Hematopoietic multipotent progenitor cell treated with erythropoietin and hydrocortisone succinate and interleukin-3 and kit ligand, for 17 days (in vitro differentiated cells): ENCODE results near the gene ATF7IP2.
"Not testable (repeated sequence)": the region's sequence is repeated elsewhere in the genome, so short reads cannot be mapped to it uniquely, and the experiment has no call there.

Source experiments
- DNase-seq: peaks from one replicate; pipeline ENCODE4 v3.0.0-alpha.2; 2015; ENCODE audit warnings: low spot score

ATF7IP2 gene, protein sequence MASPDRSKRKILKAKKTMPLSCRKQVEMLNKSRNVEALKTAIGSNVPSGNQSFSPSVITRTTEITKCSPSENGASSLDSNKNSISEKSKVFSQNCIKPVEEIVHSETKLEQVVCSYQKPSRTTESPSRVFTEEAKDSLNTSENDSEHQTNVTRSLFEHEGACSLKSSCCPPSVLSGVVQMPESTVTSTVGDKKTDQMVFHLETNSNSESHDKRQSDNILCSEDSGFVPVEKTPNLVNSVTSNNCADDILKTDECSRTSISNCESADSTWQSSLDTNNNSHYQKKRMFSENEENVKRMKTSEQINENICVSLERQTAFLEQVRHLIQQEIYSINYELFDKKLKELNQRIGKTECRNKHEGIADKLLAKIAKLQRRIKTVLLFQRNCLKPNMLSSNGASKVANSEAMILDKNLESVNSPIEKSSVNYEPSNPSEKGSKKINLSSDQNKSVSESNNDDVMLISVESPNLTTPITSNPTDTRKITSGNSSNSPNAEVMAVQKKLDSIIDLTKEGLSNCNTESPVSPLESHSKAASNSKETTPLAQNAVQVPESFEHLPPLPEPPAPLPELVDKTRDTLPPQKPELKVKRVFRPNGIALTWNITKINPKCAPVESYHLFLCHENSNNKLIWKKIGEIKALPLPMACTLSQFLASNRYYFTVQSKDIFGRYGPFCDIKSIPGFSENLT

DNA sequence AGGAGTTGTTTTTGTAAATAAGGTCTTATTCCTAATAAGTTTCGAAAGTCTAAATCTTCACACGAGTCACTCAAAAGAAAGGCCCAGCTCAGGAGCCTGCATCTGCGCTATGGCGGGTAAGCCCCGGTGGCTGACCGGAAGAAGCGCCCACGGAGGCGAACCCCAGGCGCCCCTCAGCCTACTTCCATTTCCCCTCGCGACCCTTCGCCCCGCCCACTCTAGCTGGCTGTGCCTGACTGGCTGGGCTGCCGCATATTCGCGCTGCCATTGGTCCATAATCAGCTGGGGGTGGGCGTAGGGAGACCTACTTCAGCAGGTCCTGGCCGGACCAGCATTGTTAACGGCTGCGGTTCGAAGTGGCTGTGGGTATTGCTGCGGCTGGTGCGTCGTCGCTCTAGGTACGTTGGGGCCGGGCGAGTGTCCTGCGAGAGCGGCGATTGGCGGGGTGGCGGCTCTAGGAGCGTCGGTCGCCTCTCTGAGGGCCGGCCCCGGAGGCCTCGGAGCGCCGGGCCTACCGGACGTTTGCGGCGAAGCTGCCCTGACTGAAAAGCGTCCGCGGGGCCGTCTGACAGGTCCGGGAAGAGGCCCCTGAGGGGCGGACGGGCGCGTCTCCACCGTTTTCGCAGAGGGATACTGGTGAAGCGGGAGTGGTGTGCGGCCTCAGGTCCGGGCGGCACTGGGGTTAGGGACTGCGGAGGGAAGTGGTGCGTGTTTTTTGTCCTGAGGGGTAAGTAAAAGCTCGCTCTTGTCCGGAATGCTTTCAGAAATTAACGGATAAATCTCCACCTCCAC, at the start of gene ATF7IP2:
TSS of gene ATF7IP2 (plus strand) at position 337 of the 792 bp plus-strand sequence. CDS start 44,560 bp downstream, outside the sequence.
- peak; percentile 49 for DNase-seq

DNA sequence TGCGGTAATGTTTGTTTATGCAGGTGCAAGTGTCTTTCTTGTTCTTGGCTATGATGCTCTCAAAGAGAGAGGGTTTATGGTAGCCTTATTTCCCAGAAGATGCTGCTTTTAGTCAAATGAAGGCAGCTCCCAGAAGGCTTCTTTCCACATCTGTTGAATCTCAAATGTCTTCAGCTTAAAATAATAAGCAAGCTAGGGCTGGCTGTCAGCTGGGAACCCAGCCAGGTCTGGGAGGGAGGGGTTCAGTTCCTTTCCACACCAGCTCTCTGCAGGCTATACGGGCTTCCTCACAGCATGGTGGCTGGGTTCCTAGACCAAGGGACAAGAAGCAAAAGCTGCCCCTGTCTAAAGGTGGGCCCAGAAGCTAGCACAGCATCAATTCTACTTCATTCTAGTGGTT, 47.4 kb upstream of the ATF7IP2 start:
- DNase-seq: no peak

DNA sequence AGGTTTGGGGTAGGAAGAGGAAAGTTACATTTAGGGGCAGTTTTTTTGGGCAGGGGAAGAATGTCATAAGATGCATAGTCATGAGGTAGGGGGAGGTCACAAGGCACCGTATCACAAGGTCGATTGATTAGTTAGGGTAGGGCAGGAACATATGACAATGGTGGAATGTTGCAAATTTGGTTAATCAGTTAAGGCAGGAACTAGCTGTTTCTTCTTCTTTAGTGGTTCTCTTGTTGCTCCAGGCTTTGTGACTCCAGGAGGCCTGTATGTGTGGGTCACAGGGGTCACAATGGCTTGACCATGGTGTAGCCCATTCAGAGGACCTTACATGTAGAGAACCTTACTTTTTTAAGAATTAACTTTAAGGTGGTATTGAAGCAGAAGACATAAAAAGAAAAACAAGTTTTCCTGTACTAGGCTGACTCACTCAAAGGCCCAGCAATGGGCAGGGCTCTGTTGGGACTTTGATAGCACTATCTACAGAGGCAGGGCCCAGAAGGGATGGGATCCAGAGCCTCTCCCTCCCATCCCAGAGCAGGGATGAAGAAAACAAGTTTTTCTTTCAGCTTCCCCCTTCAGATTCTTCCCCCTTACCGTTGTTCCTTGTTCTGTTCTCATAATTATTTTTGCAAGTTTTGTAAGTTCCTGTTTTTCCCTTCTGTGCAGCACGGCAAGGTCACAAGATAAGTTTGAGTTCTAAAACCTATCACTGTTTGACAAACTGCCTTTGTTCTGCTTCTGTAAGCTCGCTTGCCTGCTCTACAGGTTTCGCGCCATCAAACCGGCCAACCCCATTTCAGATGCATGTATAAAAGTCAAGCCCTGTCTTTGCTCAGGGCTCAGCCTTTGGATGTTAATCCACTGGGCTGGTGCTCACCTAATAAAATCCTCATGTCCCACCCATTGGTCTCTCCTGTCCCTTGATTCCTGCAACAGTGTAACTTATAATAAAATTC, 45.8 kb upstream of the ATF7IP2 start:
- no peak for DNase-seq

DNA sequence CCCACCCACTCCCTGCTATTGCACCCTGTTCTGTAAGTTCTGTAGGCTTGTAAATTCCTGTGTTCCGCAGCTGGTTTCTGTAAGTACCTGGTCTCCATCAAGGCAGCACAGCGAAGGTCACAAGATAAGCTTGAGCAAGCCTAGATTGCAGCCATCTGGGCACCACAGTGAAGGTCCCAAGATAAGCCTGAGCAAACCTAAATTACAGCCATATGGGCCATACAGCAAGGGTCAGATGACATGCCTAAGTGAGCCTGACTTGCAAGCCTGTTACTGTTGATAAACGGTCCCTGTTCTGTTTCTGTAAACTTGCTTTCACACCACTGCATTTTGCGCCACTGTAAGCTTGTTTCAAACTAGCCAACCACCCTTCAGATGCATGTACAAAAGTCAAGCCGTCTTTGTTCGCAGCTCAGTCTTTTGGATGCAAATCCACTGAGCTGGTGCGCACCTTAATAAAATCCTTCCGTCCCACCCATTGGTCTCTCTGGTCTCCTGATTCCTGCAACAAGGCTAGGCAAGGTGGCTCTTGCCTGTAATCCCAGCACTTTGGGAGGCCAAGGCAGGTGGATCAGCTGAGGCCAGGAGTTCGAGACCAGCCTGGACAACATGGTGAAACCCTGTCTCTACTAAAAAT, 42.6 kb upstream of the ATF7IP2 start:
- DNase-seq: no peak

DNA sequence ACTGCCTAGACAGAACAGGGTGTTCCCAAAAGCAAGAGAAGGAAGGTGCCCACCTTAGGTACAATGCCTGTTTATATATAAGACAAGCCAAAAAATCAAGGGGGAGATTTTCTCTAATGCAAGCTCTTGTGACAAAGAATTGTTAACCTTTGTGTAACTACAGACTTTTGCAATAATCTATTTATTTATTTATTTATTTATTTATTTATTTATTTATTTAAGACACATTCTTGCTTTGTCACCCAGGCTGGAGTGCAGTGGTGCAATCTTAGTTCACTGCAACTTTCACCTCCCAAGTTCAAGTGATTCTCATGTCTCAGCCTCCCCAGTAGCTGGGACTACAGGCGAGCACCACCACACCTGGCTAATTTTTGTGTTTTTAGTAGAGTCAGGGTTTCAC, 41.2 kb upstream of the ATF7IP2 start:
- not testable (repeated sequence) for DNase-seq

DNA sequence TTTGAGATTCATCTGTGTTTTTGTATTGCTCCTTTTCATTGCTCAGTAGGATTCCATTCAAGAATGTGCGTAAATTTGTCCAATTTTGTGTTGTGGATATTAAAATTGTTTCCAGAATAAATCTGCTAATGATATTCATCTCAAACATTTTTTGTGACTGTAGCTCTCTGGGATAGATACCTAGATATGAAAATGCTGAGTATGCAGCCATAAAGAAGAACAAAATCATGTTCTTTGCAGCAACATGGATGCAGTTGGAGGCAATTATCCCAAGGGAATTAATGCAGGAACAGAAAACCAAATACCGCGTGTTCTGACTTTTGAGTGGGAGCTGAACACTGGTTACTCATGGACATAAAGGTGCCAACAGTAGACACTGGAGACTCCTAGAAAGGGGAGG, 40.2 kb upstream of the ATF7IP2 start:
- no peak for DNase-seq

DNA sequence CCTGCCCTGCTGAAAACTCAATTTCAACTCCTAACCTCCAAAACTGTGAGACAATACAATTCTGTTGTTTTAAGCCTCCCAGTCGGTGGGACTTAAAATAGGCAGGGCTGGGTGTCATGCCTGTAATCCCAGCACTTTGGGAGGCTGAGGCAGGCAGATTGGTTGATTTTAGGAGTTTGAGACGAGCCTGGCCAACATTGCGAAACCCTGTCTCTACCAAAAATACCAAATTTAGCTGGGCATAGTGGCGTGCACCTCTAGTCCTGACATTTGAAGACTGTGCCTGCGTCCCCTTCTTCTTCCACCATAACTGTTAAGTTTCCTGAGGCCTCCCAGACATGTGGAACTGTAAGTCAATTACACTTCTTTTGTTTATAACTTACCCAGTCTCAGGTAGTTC, 36.0 kb upstream of the ATF7IP2 start:
- DNase-seq: no peak

DNA sequence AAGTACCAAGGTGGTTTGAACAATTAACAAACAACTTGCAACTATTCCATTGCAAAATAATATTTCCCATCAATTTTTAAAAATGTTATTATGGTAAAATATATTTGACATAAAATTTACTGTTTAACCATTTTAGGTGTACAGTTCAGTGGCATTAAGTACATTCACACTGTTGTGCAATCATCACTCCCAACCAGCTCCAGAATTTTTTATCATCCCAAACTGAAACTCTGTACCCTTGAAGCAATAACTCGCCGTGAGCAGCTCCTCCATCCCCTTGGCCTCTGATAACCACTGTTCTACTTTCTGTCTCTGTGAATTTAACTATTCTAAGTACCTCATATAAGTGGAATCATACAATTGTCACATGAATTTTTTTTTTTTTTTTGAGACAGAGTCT, 33.6 kb upstream of the ATF7IP2 start:
- no peak for DNase-seq

DNA sequence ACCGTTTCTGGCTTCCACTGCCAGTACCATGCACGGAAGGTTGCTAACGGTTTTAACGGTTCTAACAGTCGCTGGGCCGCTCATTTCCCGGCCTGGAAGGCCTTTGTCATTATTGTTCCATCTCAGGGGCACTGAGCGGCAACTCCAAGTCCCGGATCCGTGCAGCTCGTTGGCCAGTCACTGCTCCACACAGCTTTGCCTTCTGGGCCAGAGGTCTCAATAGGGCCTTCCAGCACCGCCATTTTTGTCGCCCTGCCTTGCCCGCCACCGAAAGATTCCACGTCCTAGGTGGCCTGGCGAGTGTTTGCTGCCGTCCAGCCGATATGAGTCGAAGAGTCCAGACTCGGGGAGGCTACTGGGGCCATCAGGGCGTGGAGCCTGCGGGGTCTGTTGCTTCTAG, 30.3 kb upstream of the ATF7IP2 start:
- no peak for DNase-seq

DNA sequence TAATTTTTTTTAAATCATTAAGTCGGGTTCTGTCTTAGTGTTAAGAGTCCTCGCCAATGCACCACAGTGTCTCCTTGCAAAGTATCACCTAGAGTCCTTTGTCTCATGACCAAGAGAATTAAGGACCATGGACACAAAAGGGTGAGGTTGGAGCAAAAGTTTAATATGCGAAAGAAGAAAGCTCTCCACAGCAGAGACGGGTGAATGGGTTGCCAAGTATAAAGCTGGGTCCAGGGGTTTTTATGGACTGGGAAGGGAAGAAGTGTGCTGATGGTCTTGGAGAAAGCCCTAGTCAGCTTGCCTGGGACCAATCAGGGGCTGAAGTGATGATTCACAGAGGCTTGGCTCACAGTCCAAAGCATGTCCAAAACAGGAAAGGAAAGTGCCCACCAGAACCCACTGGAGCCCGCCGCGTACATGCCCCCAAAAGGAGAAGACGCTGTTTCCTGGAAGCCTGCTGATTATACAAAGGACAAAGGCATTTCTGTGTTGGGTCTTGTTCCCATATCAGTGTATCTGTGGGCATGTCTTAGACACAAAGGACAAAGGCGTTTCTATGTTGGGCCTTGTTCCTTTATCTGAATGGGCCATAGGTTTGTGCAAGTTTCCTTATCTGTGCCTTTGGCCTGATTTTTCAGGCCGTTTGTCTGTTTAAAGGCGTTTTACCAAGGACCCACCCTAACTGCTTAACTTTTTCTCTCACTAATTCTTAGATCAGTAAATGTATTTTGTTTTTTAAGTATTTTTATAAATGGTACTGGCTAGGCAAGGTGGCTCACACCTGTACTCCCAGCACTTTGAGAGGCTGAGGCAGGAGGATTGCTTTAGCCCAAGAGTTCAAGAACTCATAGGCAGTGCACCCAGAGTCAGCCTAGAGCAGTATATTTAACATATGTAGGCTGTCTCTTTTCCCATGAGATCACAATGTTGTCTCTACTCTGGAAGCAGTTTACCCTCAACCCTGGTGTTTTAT, 28.7 kb upstream of the ATF7IP2 start:
- peak; percentile 7 for DNase-seq

DNA sequence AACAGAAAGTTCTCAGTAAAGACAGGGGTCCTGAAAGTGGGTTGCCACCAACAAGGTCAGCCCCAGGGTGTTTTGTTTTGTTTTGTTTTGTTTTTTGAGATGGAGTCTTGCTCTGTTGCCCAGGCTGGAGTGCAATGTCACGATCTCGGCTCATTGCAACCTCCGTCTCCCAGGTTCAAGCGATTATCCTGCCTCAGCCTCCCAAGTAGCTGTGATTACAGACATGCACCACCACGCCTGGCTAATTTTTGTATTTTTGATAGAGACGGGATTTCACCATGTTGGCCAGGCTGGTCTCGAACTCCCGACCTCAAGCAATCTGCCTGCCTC, 24.1 kb upstream of the ATF7IP2 start:
- not testable (repeated sequence) for DNase-seq

DNA sequence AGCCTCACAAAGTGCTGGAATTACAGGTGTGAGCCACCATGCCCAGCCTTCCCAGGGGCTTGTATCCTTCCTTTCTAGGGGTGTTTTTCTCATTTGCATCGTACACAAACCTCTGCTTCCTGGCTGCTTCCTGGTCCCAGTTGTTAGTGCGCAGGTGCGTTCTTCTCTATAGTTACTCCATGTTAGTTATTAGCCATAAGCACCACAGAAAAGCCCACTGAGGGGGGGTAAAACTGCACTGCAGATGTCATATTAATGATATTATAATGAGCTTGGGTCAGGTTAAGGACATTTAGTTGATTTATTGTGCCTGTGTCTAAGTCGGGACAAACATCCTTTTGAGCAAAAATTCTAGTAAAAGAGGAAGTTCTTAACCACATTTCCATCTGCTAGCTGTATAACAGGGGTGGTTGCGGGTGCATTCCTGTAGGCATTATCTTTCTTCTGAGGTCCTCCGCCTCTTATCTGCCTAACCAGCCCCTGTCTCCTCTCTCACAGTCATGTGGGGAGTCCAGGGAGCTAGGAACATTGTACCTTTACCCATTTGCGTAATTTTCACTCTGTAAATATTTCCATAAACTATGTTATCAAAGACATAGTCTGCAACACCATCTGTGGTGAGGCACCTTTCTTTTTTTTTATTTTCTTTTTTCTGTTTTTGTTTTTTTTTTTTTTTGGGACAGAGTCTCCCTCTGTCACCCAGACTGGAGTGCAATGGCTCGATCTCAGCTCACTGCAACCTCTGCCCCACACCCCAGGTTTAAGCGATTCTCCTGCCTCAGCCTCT, 23.6 kb upstream of the ATF7IP2 start:
- no peak for DNase-seq

DNA sequence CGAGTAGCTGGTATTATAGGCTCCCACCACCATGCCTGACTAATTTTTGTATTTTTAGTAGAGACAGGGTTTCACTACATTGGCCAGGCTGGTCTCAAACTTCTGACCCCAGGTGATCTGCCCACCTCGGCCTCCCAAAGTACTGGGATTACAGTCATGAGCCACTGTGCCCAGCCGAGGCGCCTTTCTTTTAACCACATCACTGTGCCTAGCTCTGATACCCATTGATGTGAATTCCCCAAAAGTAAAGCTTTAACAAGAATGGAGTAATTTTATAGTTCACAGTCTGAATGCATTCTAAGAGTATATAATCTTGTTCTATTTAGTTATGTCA, 23.0 kb upstream of the ATF7IP2 start:
- not testable (repeated sequence) for DNase-seq

DNA sequence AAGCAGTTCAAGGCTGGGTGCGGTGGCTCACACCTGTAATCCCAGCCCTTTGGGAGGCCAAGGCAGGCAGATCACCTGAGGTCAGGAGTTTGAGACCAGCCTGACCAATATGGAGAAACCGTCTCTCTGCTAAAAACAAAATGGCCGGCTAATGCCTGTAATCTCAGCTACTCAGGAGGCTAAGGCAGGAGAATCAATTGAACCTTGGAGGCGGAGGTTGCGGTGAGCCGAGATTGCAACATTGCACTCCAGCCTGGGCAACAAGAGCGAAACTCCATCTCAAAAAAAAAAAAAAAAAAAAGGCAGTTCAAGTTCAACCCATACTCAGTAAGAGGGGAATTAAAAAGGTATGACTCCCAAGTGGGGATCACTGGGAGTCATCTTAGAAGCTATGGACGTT, 19.2 kb upstream of the ATF7IP2 start:
- not testable (repeated sequence) for DNase-seq

DNA sequence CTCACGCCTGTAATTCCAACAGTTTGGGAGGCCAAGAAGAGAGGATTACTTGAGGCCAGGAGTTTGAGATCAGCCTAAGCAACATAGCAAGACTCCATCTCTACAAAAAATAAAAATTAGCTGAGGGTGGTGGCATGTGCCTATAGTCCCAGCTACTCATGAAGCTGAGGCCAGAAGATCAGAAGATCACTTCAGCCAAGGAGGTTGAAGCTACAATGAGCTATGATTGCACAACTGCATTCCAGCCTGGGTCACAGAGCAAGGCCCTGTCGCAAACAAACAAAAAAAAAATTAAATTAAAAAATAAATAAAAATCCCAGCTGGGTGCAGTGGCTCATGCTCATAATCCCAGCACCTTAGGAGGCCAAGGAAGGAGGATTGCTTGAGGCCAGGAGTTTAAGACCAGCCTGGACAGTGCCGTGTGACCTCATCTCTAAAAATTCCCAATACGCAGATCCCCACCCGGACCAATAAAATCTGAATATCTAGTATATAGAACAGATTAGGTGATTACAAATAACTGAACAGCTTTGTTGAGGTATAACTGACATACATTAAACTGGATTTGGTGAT, 18.2 kb upstream of the ATF7IP2 start:
- no peak for DNase-seq

DNA sequence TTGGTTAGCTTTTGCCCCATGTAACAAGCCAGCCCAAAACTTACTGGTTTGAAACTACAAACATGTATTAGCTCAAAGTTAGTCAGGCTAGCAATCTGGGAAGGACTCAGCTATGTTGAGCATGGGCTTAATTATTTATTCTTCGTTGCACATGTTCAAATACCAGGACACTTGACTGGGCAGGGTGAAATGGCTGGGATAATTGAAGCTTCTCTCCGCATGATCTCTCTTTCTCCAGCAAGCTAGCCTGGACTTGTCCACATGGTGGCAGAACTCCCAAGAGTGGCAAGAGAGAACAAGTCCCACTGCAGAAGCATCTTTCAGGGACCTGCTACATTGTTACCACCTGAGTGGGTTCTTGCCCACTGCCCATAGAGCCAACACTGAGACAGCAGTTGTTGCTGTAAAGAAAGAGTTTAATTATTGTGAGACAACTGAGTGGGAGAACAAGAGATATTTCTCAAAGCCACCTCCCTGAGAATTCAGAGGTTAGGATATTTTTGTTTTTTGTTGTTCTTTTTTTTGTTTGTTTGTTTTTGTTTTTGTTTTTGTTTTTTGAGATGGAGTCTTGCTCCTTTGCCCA, 16.8 kb upstream of the ATF7IP2 start:
- no peak for DNase-seq

DNA sequence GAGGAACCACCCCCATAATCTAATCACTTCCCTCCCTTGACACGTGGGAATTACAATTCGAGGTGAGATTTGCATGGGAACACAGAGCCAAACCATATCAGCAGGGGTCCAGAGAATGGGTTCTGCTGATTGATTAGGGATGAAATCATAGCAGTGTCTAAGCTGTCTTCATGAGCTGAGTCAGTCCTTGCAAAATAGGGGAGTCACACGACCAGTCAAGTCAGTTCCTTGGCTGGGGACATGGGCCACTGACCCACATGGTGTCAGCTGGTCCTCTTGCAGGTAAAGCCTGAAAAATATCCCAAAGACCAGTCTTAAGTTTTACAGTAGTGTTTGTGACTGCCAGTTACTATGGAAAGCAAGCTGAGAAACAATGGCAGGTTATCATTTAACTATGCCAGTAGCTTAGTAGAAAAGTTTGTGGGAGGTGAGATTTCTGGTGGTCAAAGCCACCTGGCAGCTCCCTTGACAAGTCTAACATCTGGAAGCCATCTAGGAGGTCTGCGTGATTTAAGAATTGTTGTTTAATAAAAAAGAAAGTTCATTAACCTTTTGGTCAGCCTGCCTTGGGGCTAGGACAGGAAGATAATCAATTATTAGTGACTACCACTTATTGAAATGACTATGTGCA, 15.7 kb upstream of the ATF7IP2 start:
- no peak for DNase-seq

DNA sequence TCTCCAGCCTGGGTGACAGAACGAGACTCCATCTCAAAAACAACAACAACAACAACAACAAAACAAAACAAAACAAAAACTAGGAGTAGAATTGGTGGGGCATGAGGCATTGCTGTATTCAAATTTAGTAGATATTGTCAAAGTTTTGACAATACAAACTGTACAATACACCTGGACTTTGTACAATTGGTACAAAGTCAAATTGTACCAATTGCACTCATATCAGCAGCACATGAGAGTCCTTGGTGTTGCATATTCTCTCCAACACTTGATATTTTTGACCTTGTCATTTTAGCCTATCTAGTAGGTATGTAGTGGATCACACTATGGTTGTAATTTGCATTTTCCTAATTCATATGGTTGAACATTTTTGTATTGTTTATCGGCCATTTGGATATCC, 14.3 kb upstream of the ATF7IP2 start:
- no peak for DNase-seq
